Activated T-helper 17 cell treated with anti-CD3 and anti-CD28 coated beads, Interleukin-2, amount 50 U/mL, for 72 hours (primary cell): ENCODE measurements around the gene ERN2. TPM values are rescaled to one million over a fixed set of nuclear protein-coding genes. Genes with fewer than 3 reads are reported as not detected.
"Not testable (repeated sequence)": the region's sequence is repeated elsewhere in the genome, so short reads cannot be mapped to it uniquely, and the experiment has no call there.

Source experiments
- ATAC-seq: fragments of 150-1000 bp; cut with Tn5 transposase; replicated peaks from 2 replicates; pipeline ENCODE4 v1.10.0; 2021; ENCODE audit warnings: mild to moderate bottlenecking, moderate library complexity
- H3K27ac Mint-ChIP-seq: one replicate; pipeline ENCODE4 v1.8.0; 2022; ENCODE audit warnings: mixed read lengths
- H3K27me3 Mint-ChIP-seq: one replicate; pipeline ENCODE4 v1.8.0; 2022; ENCODE audit warnings: mixed read lengths
- H3K36me3 Mint-ChIP-seq: one replicate; pipeline ENCODE4 v1.8.0; 2022; ENCODE audit warnings: low read depth, mild to moderate bottlenecking, mixed read lengths
- H3K4me1 Mint-ChIP-seq: one replicate; pipeline ENCODE4 v1.8.0; 2022; ENCODE audit warnings: mixed read lengths
- H3K4me3 Mint-ChIP-seq: one replicate; pipeline ENCODE4 v1.8.0; 2022; ENCODE audit warnings: mild to moderate bottlenecking, mixed read lengths
- H3K9me3 Mint-ChIP-seq: one replicate; pipeline ENCODE4 v1.8.0; 2022; ENCODE audit warnings: mixed read lengths
- total RNA-seq, 2 donors: library from RNA; stranded (reverse); gene quantifications; one replicate each; pipeline ENCODE4 v1.2.3, GENCODE V29; 2022

Gene ERN2
- total RNA-seq = not detected

- Mint-ChIP-seq H3K36me3 (no peaks in the 10 kb centered on the region), H3K9me3 (peaks cover 10% of the 10 kb centered on the region), H3K4me3 (no peak within 1 kb of the TSS), H3K27ac (no peak within 1 kb of the TSS), H3K4me1 (no peaks in the 10 kb centered on the region), H3K27me3 (peaks cover 45% of the 10 kb centered on the region)
- ATAC-seq = no peak
Observed at GRCh38 chr16:23712976-23713375, at the start of gene ERN2. Gene ERN2 (minus strand): TSS chr16:23713222. CDS start chr16:23713187, 35 bp downstream.

GRCh38 chr16:23757937-23758619 lies 45.1 kb upstream of the ERN2 start:
- peaks cover 38% of the 10 kb centered on the region for H3K27me3 Mint-ChIP-seq
- H3K4me3 Mint-ChIP-seq = no peak overlapping the region
- H3K27ac Mint-ChIP-seq = no peak overlapping the region
- H3K36me3 Mint-ChIP-seq = no peaks in the 10 kb centered on the region
- no peaks in the 10 kb centered on the region for H3K4me1 Mint-ChIP-seq
- no peak for ATAC-seq
- H3K9me3 Mint-ChIP-seq = no peaks in the 10 kb centered on the region

- ATAC-seq = no peak
- Mint-ChIP-seq H3K9me3 (no peaks in the 10 kb centered on the region), H3K36me3 (no peaks in the 10 kb centered on the region), H3K27ac (no peak overlapping the region), H3K4me3 (no peak overlapping the region), H3K27me3 (peaks cover 40% of the 10 kb centered on the region), H3K4me1 (no peaks in the 10 kb centered on the region)
Observed at GRCh38 chr16:23757116-23757515, 44.1 kb upstream of the ERN2 start.

GRCh38 chr16:23755484-23755809 lies 42.4 kb upstream of the ERN2 start:
- Mint-ChIP-seq H3K27me3 (peaks cover 44% of the 10 kb centered on the region), H3K4me3 (no peak overlapping the region), H3K9me3 (no peaks in the 10 kb centered on the region), H3K36me3 (no peaks in the 10 kb centered on the region), H3K27ac (no peak overlapping the region), H3K4me1 (no peaks in the 10 kb centered on the region)
- no peak for ATAC-seq

- peaks cover 40% of the 10 kb centered on the region for H3K27me3 Mint-ChIP-seq
- H3K4me1 Mint-ChIP-seq = no peaks in the 10 kb centered on the region
Observed at GRCh38 chr16:23754594-23755483, 41.8 kb upstream of the ERN2 start, which contains the start of gene CHP2. Gene CHP2 (plus strand): TSS chr16:23755026. CDS start chr16:23755050, 24 bp downstream.

GRCh38 chr16:23753908-23754593 lies 41.0 kb upstream of the ERN2 start:
- H3K4me1 Mint-ChIP-seq = no peaks in the 10 kb centered on the region
- ATAC-seq = no peak

More at GRCh38 chr16:23754594-23755483, 41.8 kb upstream of the ERN2 start, which contains the start of gene CHP2:
- H3K9me3 Mint-ChIP-seq = no peaks in the 10 kb centered on the region
- ATAC-seq = no peak
- no peak within 1 kb of the TSS for H3K27ac Mint-ChIP-seq
- H3K4me3 Mint-ChIP-seq = no peak within 1 kb of the TSS
- no peaks in the 10 kb centered on the region for H3K36me3 Mint-ChIP-seq

GRCh38 chr16:23751053-23751452 lies 38.0 kb upstream of the ERN2 start:
- H3K27ac Mint-ChIP-seq, H3K4me1 Mint-ChIP-seq, H3K9me3 Mint-ChIP-seq, ATAC-seq, H3K4me3 Mint-ChIP-seq, H3K36me3 Mint-ChIP-seq: not testable (repeated sequence)
- peaks cover 21% of the 10 kb centered on the region for H3K27me3 Mint-ChIP-seq

More at GRCh38 chr16:23753908-23754593, 41.0 kb upstream of the ERN2 start:
- Mint-ChIP-seq H3K9me3 (no peaks in the 10 kb centered on the region), H3K27me3 (peaks cover 39% of the 10 kb centered on the region), H3K27ac (no peak overlapping the region), H3K4me3 (no peak overlapping the region), H3K36me3 (no peaks in the 10 kb centered on the region)

GRCh38 chr16:23748630-23749029 lies 35.6 kb upstream of the ERN2 start:
- H3K4me1 Mint-ChIP-seq = no peaks in the 10 kb centered on the region
- no peak for ATAC-seq
- H3K4me3 Mint-ChIP-seq = no peak overlapping the region
- H3K27ac Mint-ChIP-seq = no peak overlapping the region
- peaks cover 24% of the 10 kb centered on the region for H3K27me3 Mint-ChIP-seq
- no peaks in the 10 kb centered on the region for H3K36me3 Mint-ChIP-seq
- peaks cover 5% of the 10 kb centered on the region for H3K9me3 Mint-ChIP-seq

- Mint-ChIP-seq H3K36me3 (no peaks in the 10 kb centered on the region), H3K27me3 (peaks cover 30% of the 10 kb centered on the region), H3K4me1 (no peaks in the 10 kb centered on the region), H3K27ac (no peak overlapping the region), H3K4me3 (no peak overlapping the region), H3K9me3 (peaks cover 5% of the 10 kb centered on the region)
- ATAC-seq = no peak
Observed at GRCh38 chr16:23745263-23745662, 32.2 kb upstream of the ERN2 start.

- Mint-ChIP-seq H3K4me1 (no peaks in the 10 kb centered on the region), H3K36me3 (no peaks in the 10 kb centered on the region), H3K27ac (no peak overlapping the region), H3K9me3 (peaks cover 5% of the 10 kb centered on the region), H3K27me3 (peaks cover 30% of the 10 kb centered on the region), H3K4me3 (no peak overlapping the region)
- no peak for ATAC-seq
Observed at GRCh38 chr16:23742766-23743165, 29.7 kb upstream of the ERN2 start.

GRCh38 chr16:23741675-23742303 lies 28.8 kb upstream of the ERN2 start:
- no peak overlapping the region for H3K4me3 Mint-ChIP-seq
- ATAC-seq = no peak
- H3K4me1 Mint-ChIP-seq = no peaks in the 10 kb centered on the region
- peaks cover 5% of the 10 kb centered on the region for H3K9me3 Mint-ChIP-seq
- H3K27ac Mint-ChIP-seq = no peak overlapping the region
- H3K27me3 Mint-ChIP-seq = peaks cover 25% of the 10 kb centered on the region
- no peaks in the 10 kb centered on the region for H3K36me3 Mint-ChIP-seq

- no peak for ATAC-seq
- no peaks in the 10 kb centered on the region for H3K9me3 Mint-ChIP-seq
- no peak overlapping the region for H3K4me3 Mint-ChIP-seq
- H3K36me3 Mint-ChIP-seq = no peaks in the 10 kb centered on the region
- H3K27me3 Mint-ChIP-seq = peaks cover 17% of the 10 kb centered on the region
- no peaks in the 10 kb centered on the region for H3K4me1 Mint-ChIP-seq
- no peak overlapping the region for H3K27ac Mint-ChIP-seq
Observed at GRCh38 chr16:23739516-23739915, 26.5 kb upstream of the ERN2 start.

GRCh38 chr16:23737423-23738028 lies 24.5 kb upstream of the ERN2 start:
- H3K4me1 Mint-ChIP-seq, H3K9me3 Mint-ChIP-seq, ATAC-seq, H3K27me3 Mint-ChIP-seq, H3K27ac Mint-ChIP-seq, H3K36me3 Mint-ChIP-seq, H3K4me3 Mint-ChIP-seq: not testable (repeated sequence)
